ENCODE data around the gene CUL4B.
"Not testable (repeated sequence)": the region's sequence is repeated elsewhere in the genome, so short reads cannot be mapped to it uniquely, and the experiment has no call there.

CUL4B gene

DNA sequence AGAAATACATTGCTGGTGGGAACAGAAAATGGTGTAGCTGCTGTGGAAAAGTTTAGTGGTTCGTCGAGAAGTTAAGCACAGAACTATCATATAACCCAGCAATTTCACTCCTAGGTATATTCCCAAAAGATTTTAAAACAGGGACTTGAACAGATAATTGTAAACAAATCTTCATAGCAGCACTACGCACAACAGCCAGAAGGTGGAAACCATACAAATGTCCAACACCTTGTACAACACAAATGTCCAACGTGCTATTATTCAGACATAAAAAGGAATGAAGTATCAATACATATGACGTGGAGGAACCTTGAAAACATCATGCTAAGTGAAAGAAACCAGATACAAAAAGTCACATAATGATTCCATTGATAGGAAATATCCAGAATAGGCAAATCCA is 37.9 kb downstream of the CUL4B start:
- DNase-seq (ENCODE audit: low spot score): no peak

DNA sequence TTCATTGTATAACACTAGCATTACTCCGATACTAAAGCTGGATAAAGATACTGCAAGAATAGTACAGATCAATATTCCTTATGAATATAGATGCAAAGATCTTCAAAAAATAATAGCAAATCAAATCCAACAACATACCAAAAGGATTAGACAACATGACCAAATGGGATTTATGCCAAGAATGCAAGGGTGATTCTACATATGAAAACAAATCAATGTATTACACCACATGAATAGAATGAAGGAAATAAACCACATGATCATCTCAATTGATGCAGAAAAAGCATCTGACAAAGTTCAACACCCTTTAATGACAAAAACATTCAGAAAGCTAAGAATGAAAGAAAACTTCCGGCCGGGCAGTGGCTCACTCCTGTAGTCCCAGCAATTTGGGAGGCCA is 42.8 kb downstream of the CUL4B start:
- DNase-seq (ENCODE audit: low spot score): peak; percentile 13

DNA sequence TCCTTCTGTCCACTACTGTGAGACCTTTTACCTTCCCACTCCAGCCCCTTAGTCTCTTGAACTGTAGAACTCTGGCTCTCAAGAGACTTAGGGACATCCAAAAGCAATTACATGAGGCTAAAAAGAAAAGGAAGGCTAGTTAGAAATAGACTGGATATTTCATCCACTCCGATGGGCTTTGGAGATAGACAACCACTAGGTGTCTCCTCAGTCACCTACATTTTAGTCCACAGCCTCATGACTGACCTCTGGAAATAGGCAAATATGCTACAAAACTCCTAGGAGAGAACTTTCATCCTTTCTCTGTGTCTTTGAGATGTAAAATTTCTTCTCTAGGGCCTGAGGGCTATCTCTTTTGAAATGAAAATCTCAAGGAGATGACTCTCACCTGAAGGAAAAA is 46.5 kb downstream of the CUL4B start:
- peak; percentile 66 for DNase-seq (ENCODE audit: low spot score)

DNA sequence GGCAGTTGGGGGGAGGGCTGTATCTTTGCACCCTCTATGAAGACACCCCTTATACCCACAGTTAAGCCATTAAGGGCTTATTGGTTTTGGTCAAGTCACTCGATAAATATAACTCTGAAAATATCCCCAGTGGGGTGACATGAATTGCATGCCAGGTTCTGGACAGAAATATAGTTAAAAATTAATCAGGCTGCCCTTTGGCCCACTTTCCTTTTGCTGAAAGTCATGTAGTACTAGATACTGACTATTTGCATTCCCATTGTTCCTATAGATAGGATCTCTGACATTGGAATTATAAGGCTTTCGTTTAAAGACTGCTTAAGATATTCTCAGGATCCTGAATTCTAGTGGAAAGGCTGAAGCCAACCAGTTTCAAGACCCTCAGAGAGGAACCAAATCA is 48.1 kb downstream of the CUL4B start:
- DNase-seq (ENCODE audit: low spot score): no peak

DNA sequence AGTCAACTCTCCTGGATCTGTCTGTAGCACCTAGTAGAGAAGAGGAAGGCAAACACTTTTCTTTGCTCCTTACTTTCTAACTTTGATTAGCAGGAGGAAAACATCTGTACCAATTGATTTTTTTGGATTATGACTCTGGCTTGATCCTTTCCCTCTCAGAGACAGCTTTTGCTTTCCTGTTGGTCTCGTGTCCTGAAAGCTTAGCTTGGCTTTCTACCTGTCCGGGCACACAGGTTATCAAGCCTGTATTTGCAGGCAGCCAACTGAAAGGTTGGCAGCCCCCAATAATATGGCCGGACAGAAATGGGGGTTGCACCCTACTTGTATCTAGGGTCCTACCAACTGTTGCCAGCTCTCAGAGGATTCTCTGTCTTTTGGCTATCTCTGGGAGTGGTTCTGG is 48.5 kb downstream of the CUL4B start:
- DNase-seq (ENCODE audit: low spot score): no peak

DNA sequence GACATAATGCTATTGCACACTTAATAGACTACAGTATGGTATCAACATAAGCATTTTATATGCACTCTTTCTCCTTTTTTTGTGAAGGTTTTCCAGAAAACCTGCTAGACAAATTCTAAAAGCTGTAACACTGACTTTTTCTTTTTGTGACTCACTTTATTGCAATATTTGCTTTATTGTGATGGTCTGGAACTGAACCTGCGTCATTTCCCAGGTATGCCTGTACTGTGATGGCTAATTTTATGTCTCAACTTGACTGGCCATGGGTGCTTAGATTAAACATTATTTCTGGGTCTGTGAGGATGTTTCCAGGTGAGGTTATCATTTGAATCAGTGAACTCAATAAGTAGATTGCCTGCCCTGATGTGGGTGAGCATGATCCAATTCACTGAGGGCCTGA is 56.2 kb downstream of the CUL4B start:
- DNase-seq (ENCODE audit: low spot score): no peak

DNA sequence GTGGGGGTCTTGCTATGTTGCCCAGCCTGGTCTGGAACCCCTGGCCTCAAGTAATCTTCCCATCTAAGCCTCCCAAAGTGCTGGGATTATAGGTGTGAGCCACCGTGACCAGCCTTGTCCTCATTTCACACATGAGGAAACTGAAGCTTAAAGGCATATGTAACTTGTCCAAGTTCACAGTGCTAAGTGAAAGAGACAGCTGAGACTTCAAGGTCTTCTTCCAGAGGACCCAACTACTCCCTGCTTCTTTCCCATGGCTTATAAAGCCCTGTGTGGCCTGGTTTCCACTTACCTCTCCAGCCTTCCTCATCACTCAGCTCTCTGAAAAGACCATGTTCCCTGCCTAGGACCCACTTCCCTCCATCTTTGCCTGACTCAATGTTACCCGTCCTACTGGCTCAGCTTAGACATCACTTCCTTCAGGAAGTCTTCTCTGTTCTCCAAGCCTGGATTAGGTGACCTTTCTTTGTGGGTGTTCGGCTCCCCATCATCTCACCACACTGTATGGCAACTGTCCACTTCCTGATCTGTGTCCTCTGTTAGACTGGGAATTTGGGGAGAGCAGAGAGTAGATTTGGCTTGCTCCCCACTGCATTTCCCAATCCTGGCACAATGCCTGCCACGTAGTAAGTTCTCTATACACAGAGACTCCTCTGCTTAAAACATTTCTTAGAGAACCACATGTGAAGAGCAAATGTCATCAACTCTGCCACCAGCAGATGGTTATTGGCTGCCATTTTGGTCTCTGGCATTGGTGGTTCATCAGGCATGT is 61.3 kb downstream of the CUL4B start:
- no peak for DNase-seq (ENCODE audit: low spot score)

DNA sequence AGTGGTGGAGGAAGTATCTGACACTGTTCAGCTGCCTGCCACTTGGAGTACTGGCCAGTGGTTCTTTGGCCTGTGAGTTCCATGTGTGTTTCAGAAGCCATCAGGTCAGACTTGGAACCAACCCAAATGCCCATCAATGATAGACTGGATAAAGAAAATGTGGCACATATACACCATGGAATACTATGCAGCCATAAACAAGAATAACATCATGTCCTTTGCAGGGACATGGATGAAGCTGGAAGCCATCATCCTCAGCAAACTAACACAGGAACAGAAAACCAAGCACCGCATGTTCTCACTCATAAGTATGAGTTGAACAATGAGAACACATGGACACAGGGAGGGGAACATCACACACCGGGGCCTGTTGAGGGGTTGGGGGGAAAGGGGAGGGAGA is 70.6 kb downstream of the CUL4B start:
- DNase-seq (ENCODE audit: low spot score): not testable (repeated sequence)

DNA sequence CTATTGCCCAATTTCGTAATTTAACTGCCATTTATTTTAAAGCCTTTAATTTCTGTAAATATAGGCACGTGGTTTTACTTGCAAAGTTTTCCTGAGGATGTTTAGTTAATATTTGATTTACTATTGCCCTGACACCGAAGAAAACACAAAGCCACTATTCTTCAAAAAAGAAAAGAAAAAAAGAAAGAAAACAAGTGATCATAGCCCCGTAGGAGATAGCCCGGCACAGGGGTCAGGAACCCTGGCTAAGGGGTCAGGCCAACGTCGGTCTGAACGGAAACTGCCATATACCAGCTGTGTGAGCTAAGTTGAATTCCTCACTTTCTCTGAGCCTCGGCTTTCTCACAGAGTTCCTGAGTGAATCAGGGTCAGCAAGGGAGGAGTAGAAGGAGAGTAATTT is 74.0 kb downstream of the CUL4B start:
- no peak for DNase-seq (ENCODE audit: low spot score)

DNA sequence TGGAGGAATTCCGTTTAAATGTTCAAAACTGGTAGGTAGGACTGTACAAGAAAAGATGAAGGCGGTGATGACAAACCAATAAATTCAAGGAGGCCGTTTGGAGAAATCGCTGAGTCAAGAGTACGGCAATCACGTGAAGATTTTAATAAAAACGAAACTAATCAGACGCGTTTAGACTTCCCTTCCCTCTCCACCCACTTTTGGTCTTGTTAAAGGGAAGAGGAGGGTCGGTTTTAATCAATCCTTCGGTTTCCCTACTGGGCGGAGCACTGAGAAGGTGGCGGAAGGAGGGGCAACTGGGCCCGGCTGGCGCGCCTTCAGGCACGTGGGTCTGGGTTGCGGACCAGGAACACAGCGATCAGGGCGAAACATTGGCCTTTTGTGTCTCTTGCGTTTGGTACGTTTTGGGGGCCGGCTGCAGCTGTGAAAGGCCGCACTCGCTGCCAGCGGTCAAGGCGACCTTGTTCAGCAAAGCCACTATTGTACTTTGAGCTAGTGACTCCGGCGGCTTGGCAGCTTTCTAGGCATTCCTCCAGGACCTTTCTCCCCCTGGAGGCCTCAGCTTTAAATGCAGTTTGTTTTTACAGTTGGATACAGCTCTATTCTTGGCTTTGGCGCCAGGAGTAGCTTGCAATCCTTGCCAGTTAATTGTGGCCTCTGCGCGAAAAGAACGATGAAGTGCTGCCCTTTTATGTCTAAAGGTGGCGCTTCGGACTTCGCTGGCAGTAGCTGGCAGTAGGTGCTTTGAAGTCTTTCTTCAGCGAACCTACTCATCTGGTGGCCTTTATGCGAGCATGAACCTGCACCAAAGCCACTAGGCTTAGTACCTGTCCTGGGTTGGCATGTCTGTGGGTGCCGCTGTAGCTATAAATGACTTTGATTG is 74.9 kb downstream of the CUL4B start:
- DNase-seq (ENCODE audit: low spot score): peak; percentile 90

DNA sequence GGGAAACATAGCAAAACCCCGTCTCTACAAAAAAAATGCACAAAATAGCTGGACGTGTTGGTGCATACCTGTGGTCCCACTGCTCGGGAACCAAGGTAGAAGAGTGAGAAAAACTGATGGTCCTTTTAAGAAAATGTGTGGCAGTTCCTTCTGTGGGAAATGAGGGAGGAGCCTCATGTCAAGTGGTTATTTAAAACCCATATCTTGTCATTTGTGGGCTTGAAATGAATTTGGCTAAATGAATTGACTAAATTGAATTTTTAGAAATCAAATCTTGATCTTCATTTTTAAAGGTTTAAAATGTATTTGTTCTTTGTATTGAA is 75.5 kb downstream of the CUL4B start:
- peak; percentile 16 for DNase-seq (ENCODE audit: low spot score)

DNA sequence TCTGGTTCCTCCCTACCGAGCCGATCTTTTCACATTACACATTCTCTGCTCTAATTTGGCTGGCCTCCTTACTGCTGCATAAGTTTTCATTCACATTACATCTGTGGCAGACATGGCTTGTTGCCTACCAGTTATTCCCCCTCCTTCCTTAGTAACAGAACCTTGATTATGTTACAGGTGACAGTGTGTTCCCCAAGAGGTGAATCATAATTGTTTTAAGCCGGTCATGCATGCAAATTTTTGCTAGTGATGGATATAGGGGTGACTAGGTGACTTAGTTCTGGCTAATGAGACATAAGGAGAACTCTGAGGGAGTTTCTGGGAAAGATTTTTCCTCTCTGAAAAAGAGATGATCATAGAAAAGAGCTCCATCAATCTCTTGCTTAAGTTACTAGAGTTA is 83.3 kb downstream of the CUL4B start:
- DNase-seq (ENCODE audit: low spot score): no peak

DNA sequence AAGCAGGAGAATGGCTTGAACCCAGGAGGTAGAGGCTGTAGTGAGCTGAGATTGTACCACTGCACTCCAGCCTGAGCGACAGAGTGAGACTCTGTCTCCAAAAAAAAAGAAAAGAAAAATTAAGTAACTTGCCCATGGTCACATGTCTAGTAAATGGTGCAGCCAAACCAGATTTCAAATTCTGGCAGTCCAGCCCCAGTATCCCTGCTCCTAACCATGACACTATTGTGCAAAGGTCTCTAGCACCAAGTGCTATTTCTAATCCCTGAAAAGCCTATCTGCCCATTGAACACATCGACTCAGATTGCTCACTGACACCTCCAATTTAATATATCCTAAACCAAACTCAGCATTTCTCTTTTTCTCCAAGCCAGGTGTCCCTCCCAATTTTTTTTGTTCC is 84.0 kb downstream of the CUL4B start:
- DNase-seq (ENCODE audit: low spot score): no peak

DNA sequence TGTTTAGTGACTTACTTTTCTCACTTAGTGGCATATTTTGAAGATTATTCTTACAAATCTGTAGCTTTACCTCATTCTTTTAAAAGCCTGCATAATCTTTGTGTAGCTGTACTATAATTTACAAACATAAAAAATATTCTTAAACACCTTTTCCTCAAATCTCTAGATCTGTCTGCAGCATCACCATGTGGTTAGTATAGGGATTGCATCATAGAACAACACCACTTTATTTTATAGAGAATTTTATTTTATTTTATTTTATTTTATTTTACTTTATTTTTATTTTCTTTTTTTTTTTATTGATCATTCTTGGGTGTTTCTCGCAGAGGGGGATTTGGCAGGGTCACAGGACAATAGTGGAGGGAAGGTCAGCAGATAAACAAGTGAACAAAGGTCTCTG is 85.3 kb downstream of the CUL4B start:
- peak; percentile 47 for DNase-seq (ENCODE audit: low spot score)
